ENCODE measurements around the gene GPR55.
A peak's percentile ranks its signal among the peaks of the same experiment; 100 is the strongest.
"Not testable (repeated sequence)": the region's sequence is repeated elsewhere in the genome, so short reads cannot be mapped to it uniquely, and the experiment has no call there.

Gene GPR55, protein sequence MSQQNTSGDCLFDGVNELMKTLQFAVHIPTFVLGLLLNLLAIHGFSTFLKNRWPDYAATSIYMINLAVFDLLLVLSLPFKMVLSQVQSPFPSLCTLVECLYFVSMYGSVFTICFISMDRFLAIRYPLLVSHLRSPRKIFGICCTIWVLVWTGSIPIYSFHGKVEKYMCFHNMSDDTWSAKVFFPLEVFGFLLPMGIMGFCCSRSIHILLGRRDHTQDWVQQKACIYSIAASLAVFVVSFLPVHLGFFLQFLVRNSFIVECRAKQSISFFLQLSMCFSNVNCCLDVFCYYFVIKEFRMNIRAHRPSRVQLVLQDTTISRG

DNA sequence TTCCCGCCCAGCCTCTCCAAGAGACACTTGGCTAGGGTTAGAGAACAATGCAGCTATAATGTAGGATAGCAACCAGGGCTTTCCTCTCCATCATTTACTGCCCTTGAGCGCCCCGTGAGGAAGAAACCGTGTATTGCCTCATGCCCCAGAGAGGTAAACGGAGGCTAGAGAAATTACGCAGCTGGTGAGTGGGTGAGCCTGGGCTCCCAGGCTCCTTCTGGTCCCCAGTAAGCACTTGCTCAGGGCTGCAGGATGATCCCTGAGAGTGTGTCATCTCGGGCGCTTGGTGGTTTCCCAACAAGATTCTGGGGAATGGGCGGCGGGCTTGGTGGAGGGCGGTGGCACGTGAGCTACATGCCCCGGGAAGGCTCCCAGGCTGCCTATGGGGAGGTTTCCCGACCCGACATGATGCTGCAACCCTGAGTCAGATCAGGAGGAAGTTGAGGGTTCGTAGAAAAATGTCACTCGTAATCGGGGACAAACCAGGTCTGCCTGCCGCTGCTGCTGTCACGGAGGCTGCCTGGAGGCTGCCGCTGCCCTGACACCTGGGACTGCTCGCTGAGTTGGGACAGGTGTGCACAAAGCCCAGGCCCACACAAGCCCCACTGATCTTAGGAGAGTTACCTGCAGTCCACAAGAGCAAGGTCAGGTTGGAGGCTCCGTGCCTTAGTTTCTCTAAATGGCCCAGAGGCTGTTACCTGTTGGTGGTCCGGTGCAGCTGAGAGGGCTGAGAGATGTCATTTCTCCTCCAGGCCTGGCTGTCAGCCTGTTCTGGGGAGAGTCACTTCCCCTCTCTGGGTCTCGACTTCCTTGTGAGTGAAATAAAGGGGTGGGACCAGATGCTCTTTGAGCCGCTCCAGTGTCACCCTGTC, at the start of gene GPR55:
Gene GPR55 (minus strand): TSS at position 773 of the 872 bp plus-strand sequence. CDS start 14,280 bp downstream, outside the sequence.
- peak; percentile 84 for ATAC-seq (ENCODE audit: low read depth)
- Mint-ChIP-seq H3K27me3 (no peaks in the 10 kb centered on the region), H3K27ac (peak within 1 kb of the TSS; percentile 48), H3K36me3 (peaks cover 1% of the 10 kb centered on the region), H3K4me1 (peaks cover 31% of the 10 kb centered on the region), H3K9me3 (no peaks in the 10 kb centered on the region), H3K4me3 (peak within 1 kb of the TSS; percentile 94)
- DNase-seq (ENCODE audit: low spot score in 2 of 2), result peak in 1 of 2 donors; percentile 42

GRCh38 chr2:230974096-230974913, 49.3 kb upstream of the GPR55 start:
- Mint-ChIP-seq H3K4me1 (peaks cover 32% of the 10 kb centered on the region), H3K27ac (peak overlapping the region; percentile 88)
- ATAC-seq (ENCODE audit: low read depth), result peak; percentile 84

GRCh38 chr2:230972046-230972445, 47.0 kb upstream of the GPR55 start:
- Mint-ChIP-seq H3K36me3 (no peaks in the 10 kb centered on the region), H3K27ac (no peak overlapping the region), H3K4me3 (no peak overlapping the region), H3K27me3 (peaks cover 4% of the 10 kb centered on the region), H3K4me1 (peaks cover 32% of the 10 kb centered on the region), H3K9me3 (no peaks in the 10 kb centered on the region)
- no peak for ATAC-seq (ENCODE audit: low read depth)
- DNase-seq (ENCODE audit: low spot score in 2 of 2), result no peak

More at GRCh38 chr2:230974096-230974913, 49.3 kb upstream of the GPR55 start:
- Mint-ChIP-seq H3K9me3 (no peaks in the 10 kb centered on the region), H3K36me3 (no peaks in the 10 kb centered on the region), H3K27me3 (peaks cover 6% of the 10 kb centered on the region), H3K4me3 (peak overlapping the region; percentile 42)
- peak in 1 of 2 donors; percentile 45 for DNase-seq (ENCODE audit: low spot score in 2 of 2)

GRCh38 chr2:230969659-230970015, 44.6 kb upstream of the GPR55 start:
- no peaks in the 10 kb centered on the region for H3K36me3 Mint-ChIP-seq
- H3K9me3 Mint-ChIP-seq, result no peaks in the 10 kb centered on the region
- peaks cover under 1% of the 10 kb centered on the region for H3K27me3 Mint-ChIP-seq
- no peak for ATAC-seq (ENCODE audit: low read depth)
- H3K27ac Mint-ChIP-seq, result peak overlapping the region; percentile 83
- peak overlapping the region; percentile 84 for H3K4me3 Mint-ChIP-seq
- H3K4me1 Mint-ChIP-seq, result peaks cover 19% of the 10 kb centered on the region
- no peak for DNase-seq (ENCODE audit: low spot score in 2 of 2)

DNA sequence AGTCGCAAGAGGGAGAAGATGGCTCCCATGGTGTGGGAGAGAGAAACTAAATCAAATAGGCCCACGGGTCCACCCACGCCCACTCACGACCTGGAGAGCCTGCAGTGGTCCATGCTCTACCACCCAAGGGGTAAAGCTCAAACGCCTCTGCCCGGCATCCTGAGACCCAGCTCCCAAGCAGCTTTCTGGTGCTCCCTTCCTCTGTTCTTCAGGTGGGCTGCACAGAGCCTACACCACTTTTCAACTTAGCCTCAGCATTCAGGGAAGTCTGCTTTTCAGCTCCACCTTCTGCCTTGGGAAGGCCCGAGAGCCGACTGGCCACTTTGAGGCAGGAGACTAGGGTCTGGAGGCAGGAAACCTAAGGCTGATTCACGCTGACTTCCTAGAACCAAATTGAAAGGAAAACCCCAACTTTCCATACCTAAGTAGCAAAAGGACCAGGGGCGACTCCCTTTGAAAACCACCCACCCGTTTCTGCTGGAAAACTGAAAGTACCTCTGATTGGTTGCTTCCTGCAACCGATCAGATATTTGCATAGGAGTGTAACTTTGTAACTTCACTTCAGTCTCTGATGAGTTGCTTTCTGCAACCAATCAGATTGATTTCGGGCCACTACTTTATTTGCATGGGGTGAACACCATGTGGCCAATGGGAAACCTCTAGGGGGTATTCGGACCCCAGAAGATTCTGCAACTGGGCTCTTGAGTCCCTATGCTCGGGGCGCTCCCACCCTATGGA, 44.0 kb upstream of the GPR55 start:
- H3K4me3 Mint-ChIP-seq, result peak overlapping the region; percentile 84
- no peaks in the 10 kb centered on the region for H3K36me3 Mint-ChIP-seq
- no peak for DNase-seq (ENCODE audit: low spot score in 2 of 2)
- peaks cover 15% of the 10 kb centered on the region for H3K4me1 Mint-ChIP-seq
- H3K9me3 Mint-ChIP-seq, result no peaks in the 10 kb centered on the region
- peak; percentile 51 for ATAC-seq (ENCODE audit: low read depth)
- H3K27ac Mint-ChIP-seq, result peak overlapping the region; percentile 83
- no peaks in the 10 kb centered on the region for H3K27me3 Mint-ChIP-seq

- peak overlapping the region; percentile 84 for H3K4me3 Mint-ChIP-seq
These were observed 43.3 kb upstream of the GPR55 start for GRCh38 chr2:230968314-230968713.

GRCh38 chr2:230967113-230967512, 42.1 kb upstream of the GPR55 start:
- Mint-ChIP-seq H3K36me3 (no peaks in the 10 kb centered on the region), H3K4me3 (no peak overlapping the region), H3K9me3 (no peaks in the 10 kb centered on the region), H3K27ac (no peak overlapping the region), H3K4me1 (peaks cover 10% of the 10 kb centered on the region), H3K27me3 (no peaks in the 10 kb centered on the region)
- no peak for DNase-seq (ENCODE audit: low spot score in 2 of 2)
- no peak for ATAC-seq (ENCODE audit: low read depth)

More at GRCh38 chr2:230968314-230968713, 43.3 kb upstream of the GPR55 start:
- ATAC-seq (ENCODE audit: low read depth); H3K9me3 Mint-ChIP-seq; H3K27me3 Mint-ChIP-seq; H3K36me3 Mint-ChIP-seq; H3K4me1 Mint-ChIP-seq; DNase-seq (ENCODE audit: low spot score in 2 of 2): not testable (repeated sequence)
- H3K27ac Mint-ChIP-seq, result peak overlapping the region; percentile 83

- DNase-seq (ENCODE audit: low spot score in 2 of 2), result no peak
- ATAC-seq (ENCODE audit: low read depth), result no peak
- no peak overlapping the region for H3K27ac Mint-ChIP-seq
- H3K27me3 Mint-ChIP-seq, result no peaks in the 10 kb centered on the region
- no peaks in the 10 kb centered on the region for H3K9me3 Mint-ChIP-seq
- H3K4me3 Mint-ChIP-seq, result no peak overlapping the region
- H3K4me1 Mint-ChIP-seq, result peaks cover 5% of the 10 kb centered on the region
- H3K36me3 Mint-ChIP-seq, result no peaks in the 10 kb centered on the region
These were observed 39.2 kb upstream of the GPR55 start for GRCh38 chr2:230964136-230964730.

DNA sequence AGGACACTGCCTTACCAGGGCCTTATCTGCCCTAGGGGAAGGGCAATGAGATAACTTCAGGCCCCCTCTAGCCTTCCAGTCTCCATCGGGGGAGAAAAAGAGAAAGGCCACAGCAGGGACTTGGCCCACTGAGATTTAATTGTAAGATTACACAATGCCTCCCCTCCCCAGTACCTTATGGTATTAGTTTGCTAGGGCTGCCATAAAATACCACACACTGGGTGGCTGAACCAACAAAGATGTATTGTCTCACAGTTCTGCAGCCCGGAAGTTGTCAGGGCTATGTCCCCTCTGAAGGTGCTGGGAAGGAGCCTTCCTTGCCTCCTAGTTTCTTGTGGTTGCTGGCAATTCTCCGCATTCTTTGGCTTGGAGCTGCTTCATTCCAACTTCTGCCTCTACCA, 36.0 kb upstream of the GPR55 start:
- Mint-ChIP-seq H3K36me3 (no peaks in the 10 kb centered on the region), H3K4me1 (peaks cover 13% of the 10 kb centered on the region), H3K27me3 (peaks cover 17% of the 10 kb centered on the region), H3K27ac (no peak overlapping the region), H3K9me3 (no peaks in the 10 kb centered on the region), H3K4me3 (no peak overlapping the region)
- DNase-seq (ENCODE audit: low spot score in 2 of 2) (no peak), ATAC-seq (ENCODE audit: low read depth) (no peak)

DNA sequence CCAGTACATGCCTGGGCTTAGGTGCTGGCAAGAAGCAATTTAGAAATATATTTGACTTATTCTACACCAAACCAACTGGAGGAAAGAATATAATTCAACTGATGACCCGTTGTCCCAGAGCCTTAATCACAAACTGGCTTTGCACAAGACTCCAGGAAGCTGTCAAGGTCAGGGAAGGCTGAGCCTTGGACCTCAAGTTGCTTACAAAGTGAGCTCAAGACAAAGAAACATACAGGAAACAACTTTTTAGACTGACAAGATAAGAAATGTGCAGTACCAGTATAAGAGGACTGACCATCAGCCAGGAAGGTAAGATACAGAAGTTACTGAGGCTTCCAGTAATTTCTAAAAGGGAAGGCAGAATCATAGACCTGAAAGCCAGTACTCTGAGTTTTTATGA, 35.0 kb upstream of the GPR55 start:
- no peak for DNase-seq (ENCODE audit: low spot score in 2 of 2)
- no peak overlapping the region for H3K27ac Mint-ChIP-seq
- H3K36me3 Mint-ChIP-seq, result no peaks in the 10 kb centered on the region
- H3K4me3 Mint-ChIP-seq, result no peak overlapping the region
- peaks cover 20% of the 10 kb centered on the region for H3K27me3 Mint-ChIP-seq
- peaks cover 13% of the 10 kb centered on the region for H3K4me1 Mint-ChIP-seq
- ATAC-seq (ENCODE audit: low read depth), result no peak
- no peaks in the 10 kb centered on the region for H3K9me3 Mint-ChIP-seq

DNA sequence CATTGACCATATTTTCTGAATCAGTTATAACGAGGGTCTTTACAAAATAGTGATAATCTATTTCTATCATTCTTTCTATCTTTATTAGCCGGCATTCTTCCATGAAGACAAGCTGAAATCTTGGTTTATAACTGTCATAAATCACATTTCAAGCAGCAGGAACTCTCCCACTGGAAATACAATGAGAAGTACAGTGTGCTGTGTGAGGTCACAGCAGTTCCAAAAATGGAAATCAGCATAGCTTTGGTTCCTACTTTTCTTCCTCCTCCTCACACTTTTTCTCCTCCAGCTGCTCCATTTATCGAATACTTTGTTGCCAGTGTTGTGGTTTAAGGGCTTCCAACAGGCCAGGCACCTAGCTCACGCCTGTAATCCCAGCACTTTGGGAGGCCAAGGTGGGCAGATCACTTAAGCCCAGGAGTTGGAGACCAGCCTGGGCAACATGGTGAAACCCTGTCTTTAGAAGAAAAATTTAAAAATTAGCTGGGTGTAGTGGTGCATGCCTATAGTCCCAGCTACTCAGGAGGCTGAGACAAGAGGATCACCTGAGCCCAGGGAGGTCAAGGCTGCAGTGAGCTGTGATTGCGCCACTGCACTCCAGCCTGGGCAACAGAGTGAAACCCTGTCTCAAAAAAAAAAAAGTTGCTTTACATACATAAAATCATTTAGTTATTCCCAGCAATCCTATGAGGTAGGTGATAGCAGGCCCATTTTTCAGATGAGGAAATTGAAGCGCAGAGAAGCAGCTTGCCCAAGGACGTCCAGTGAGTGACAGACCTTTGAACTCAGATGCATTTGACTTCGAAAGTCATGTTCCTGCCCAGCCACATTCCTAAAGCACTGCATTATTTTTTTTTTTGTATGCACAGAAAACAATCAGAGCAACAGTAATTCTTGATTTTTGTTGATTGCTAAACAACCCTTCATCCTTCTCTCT, 34.0 kb upstream of the GPR55 start:
- no peak overlapping the region for H3K4me3 Mint-ChIP-seq
- no peak for DNase-seq (ENCODE audit: low spot score in 2 of 2)
- no peaks in the 10 kb centered on the region for H3K36me3 Mint-ChIP-seq
- no peak for ATAC-seq (ENCODE audit: low read depth)
- peaks cover 22% of the 10 kb centered on the region for H3K27me3 Mint-ChIP-seq
- H3K27ac Mint-ChIP-seq, result no peak overlapping the region
- H3K9me3 Mint-ChIP-seq, result no peaks in the 10 kb centered on the region
- peaks cover 13% of the 10 kb centered on the region for H3K4me1 Mint-ChIP-seq

DNA sequence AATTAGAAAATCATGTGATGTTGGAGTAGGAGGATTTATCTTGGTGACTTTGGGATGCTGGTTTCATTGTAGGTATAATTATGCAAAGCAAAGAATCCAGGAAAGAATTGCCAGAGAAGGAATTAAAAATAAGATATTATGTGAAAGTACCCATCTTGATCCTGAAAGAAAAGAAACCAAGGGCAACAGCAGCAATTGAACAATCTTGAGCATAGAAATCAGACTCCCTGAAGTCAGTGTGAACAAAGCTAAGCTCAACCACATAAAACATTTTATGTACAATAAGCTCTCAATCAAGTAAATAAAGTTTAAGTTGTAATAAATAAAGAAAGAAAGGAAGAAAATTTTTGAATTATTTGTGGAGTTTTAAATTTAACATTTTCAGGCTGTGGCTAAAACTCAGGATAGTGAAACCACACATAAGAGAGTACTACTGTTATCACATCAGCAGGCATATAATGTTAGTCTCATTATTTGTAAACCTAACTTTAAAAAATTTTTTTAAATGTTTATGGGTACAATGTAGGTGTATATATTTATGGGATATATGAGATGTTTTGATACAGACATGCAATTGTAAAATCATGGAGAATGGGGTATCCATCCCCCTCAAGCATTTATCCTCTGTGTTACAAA, 32.8 kb upstream of the GPR55 start:
- H3K36me3 Mint-ChIP-seq, result peaks cover 2% of the 10 kb centered on the region
- ATAC-seq (ENCODE audit: low read depth) (no peak), DNase-seq (ENCODE audit: low spot score in 2 of 2) (no peak)
- H3K4me1 Mint-ChIP-seq, result peaks cover 13% of the 10 kb centered on the region
- H3K4me3 Mint-ChIP-seq, result peak overlapping the region; percentile 91
- H3K27ac Mint-ChIP-seq, result peak overlapping the region; percentile 70
- H3K27me3 Mint-ChIP-seq, result peaks cover 24% of the 10 kb centered on the region
- peaks cover 1% of the 10 kb centered on the region for H3K9me3 Mint-ChIP-seq
